GM18868 (cell line): Measurements from ENCODE around the gene HPS1.

ENCODE experiments used
- ATAC-seq: cut with Tn5 transposase; IDR thresholded peaks from one replicate; pipeline ENCODE4 v1.9.1; 2021; ENCODE audit warnings: mild to moderate bottlenecking, moderate library complexity; ENCODE audit not compliant: unreplicated experiment

The HPS1 gene

DNA sequence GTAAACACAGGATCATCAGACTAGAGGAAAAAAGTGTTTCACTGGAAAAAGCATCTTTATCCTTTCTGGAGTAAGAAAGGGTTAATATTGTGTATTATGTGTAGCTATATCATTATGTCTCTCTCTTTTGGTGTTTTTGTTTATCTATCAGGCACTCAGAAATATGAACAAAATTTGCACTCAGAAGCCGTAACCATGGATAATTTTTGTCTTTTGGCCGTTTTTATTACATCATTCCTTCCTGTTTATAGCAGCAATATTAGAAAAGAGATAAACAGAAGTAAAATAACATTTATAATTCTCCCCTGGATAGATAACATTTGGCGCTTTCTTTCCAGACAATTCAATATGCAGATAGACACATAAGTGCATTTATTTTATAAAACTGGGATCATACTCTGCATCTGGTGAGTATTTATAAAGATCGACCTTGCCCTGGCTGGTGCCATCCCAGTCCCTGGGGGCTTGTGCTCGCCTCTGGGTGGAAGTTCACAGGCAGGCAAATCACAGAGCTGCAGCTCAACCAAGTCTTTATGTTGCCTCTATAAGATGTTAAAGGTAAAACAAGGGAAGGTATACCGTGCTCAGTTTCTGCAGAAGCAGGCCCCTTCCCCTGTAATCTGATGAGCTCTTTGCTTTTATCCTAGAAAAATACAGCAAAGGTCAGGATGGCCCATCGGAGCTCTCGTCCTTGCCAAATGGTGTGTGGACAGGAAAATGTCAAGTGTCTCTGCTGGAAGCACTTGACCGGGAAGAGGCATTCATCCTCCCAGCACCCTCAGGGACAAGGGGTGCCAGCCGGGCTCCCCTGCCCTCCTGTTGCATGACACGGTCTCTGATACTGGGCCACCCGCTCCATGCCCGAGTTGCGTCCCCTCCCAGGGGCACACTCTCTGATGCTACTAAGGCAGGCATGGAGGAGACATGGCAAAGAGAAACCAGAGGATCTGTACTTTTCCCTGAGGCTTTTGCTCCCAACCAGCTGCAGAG lies 75.6 kb downstream of the HPS1 start:
- no peak for ATAC-seq

DNA sequence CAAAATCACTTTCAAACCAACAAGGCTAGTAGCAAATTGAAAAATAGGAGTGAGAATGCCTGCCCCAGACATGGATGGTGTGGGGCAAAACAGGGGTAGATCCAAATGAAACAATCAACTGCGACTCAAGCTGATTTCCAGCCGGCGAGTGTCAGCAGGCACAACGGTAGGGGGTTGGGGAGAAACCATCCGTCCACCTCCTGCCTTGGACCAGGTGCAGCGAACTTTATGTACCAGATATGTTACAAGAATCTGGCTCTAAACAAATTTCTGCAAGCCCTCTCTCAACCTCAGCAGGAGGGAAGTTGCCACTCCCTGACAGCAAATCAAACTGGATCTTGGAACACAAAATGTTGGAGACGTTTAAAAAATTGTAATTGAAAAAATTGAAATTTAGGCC lies 76.9 kb downstream of the HPS1 start:
- no peak for ATAC-seq

DNA sequence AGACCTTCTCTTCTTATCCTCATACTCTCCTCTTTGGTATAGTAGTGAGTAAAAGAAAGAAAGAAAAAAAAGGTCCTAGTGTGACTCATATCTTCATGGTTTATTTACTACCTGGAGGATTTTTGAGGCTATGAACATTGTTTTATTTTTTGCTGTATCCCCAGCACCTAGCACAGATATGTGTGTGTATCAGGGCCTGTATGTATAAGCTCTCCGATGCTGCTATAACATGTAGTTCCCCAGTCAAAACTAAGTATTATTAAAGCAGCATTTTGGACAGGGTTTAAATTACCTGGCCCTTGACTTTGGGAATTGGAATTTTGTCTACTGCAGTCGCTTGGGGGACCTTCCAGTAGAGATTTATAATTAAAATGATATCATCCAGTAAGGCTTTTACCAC lies 78.1 kb downstream of the HPS1 start:
- ATAC-seq, result no peak

DNA sequence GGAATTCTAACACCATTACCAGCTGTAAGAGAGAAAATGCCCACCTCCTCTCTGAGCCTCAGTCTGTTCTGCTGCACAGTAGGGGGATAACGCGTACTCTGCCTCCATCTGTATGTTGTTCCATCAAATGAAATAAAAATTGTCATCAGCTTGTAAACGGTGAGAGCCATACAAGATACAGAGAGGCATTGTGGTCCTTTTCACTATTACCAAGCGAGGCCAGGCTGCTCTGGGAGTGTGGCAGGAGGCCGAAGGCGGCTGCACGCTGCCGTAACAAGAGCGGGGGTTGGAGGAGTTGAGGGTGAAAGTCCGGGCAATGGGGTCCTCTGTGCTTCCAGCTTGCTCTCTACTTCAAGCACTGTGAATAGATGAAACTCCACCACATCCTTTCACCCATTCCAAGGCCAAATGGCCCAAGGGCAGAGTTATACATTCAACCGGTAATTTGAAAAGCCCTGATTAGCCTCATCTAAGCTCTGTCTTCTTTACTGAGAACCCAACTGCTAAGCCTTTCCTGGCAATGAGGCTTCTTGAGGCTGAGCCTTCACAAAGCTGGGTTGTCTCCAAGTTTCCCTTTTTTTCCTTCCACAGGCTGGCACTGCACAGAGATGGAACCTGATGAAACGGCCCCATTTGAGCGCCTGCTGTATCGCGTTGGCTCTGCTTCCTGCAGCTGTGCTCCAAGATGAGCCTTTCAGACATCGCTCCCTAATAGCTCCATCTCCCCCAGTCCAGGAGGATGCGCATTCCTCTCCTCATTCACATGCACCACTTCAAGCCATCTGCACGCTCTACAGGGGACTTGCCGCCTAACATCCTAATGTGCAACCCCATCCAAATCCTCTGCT lies 78.9 kb downstream of the HPS1 start:
- no peak for ATAC-seq
